ENCODE results near the gene BTBD7. TPM values are rescaled to one million over a fixed set of nuclear protein-coding genes. Genes with fewer than 3 reads are reported as not detected.

The BTBD7 gene
- total RNA-seq, 2 donors from 2014 or later, result 21.9 to 30.5 TPM

DNA sequence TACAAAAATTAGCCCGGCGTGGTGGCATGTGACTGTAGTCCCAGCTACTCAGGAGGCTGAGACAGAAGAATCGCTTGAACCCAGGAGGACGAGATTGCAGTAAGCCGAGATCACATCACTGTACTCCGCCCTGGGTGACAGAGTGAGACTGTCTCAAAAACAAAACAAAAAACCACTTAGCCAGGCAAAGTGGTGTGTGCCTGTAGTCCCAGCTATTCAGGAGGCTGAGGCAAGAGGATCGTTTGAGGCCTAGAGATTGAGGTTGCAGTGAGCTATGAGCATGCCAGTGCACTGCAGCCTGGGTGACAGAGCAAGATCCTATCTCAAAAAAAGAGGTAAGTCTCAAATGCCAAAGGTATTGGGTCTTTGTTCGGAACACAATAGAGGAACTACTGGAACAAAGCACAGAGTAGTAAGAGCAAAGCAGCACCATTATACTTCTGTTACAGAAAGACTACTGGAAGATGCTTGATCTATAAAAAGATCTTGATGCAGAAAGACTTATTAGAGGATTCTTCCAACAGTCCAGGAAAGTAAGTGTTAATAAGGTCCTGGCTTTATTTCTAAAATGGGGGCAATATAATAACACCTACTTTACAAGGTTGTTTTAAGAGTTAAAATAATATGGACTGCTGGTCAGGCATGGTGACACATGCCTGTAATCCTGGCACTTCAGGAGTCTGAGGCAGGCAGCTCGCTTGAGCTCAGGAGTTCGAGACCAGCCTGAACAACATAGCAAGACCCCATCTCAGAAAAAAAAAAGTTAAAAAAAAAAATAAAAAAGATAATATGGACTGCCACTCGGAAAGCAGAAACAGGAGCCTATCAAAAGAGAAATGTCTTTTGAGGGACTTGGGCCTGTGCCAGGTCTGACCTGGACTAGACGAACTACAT lies 29.9 kb downstream of the BTBD7 start:
- DNase-seq (ENCODE audit: low spot score), result no peak
- no peak for ATAC-seq (ENCODE audit: insufficient number of reproducible peaks, low FRiP score, low read depth)
- no peaks in the 10 kb centered on the region for H3K27me3 ChIP-seq (replicated peaks; ENCODE audit: insufficient read depth)
- H3K4me3 ChIP-seq, result no peak overlapping the region
- TF ChIP-seq, protein P1, sequence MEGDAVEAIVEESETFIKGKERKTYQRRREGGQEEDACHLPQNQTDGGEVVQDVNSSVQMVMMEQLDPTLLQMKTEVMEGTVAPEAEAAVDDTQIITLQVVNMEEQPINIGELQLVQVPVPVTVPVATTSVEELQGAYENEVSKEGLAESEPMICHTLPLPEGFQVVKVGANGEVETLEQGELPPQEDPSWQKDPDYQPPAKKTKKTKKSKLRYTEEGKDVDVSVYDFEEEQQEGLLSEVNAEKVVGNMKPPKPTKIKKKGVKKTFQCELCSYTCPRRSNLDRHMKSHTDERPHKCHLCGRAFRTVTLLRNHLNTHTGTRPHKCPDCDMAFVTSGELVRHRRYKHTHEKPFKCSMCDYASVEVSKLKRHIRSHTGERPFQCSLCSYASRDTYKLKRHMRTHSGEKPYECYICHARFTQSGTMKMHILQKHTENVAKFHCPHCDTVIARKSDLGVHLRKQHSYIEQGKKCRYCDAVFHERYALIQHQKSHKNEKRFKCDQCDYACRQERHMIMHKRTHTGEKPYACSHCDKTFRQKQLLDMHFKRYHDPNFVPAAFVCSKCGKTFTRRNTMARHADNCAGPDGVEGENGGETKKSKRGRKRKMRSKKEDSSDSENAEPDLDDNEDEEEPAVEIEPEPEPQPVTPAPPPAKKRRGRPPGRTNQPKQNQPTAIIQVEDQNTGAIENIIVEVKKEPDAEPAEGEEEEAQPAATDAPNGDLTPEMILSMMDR (IDR thresholded peaks at IDR 0.05), result no peak
- no peaks in the 10 kb centered on the region for H3K9me3 ChIP-seq
- no peaks in the 10 kb centered on the region for H3K36me3 ChIP-seq
- peak overlapping the region in 1 of 2 donors; percentile 5 for H3K27ac ChIP-seq
- peaks cover 7 to 21% of the 10 kb centered on the region in 2 donors for H3K4me1 ChIP-seq (ENCODE audit: control insufficient read depth in 1 of 2, low read depth in 2 of 2)

DNA sequence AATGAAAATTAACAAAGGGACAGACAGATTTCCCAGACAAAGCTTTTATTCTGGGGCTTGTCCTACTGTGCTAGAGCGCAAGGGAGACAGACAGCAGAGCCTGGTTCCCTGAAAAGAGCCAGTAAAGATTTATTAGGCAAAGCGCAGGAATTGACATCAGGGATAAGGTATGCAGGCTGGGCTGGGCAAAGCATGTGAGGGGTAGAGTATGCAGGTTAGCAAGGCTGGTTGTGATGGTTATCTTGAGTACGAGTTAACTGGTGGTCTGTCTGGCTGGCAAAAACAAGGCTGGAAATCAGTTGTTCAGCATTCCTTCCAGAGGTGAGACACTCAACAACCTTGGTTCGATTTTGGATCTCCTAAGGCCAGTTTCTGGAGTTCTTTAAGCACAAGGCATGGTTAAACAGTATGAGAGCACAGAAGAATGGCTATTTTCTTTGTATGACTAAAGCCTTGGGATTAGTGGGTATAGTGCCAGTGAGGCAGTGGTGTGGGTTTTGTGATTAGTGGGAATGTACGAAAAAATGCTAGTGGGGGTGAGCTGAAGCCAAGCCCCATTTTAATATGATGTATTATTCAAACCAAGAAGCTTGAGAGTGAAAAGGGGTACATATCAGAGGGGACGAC lies 30.9 kb downstream of the BTBD7 start:
- H3K27me3 ChIP-seq (replicated peaks; ENCODE audit: insufficient read depth), result no peaks in the 10 kb centered on the region
- H3K4me3 ChIP-seq, result no peak overlapping the region
- TF ChIP-seq, protein P1 (IDR thresholded peaks at IDR 0.05), result no peak
- peak overlapping the region in 1 of 2 donors; percentile 5 for H3K27ac ChIP-seq
- H3K9me3 ChIP-seq, result no peaks in the 10 kb centered on the region
- ATAC-seq (ENCODE audit: insufficient number of reproducible peaks, low FRiP score, low read depth) (no peak), DNase-seq (ENCODE audit: low spot score) (no peak)
- peaks cover 5 to 21% of the 10 kb centered on the region in 2 donors for H3K4me1 ChIP-seq (ENCODE audit: control insufficient read depth in 1 of 2, low read depth in 2 of 2)
- no peaks in the 10 kb centered on the region for H3K36me3 ChIP-seq

- Histone ChIP-seq H3K36me3 (no peaks in the 10 kb centered on the region), H3K27me3 (replicated peaks; ENCODE audit: insufficient read depth) (no peaks in the 10 kb centered on the region), H3K27ac (no peak overlapping the region), H3K4me1 (ENCODE audit: control insufficient read depth in 1 of 2, low read depth in 2 of 2) (peaks cover 5 to 16% of the 10 kb centered on the region in 2 donors), H3K4me3 (no peak overlapping the region), H3K9me3 (no peaks in the 10 kb centered on the region)
- TF ChIP-seq, protein P1 (IDR thresholded peaks at IDR 0.05), result no peak
- DNase-seq (ENCODE audit: low spot score) (no peak), ATAC-seq (ENCODE audit: insufficient number of reproducible peaks, low FRiP score, low read depth) (no peak)
Measured at GRCh38 chr14:93299866-93300265, 33.0 kb downstream of the BTBD7 start.

GRCh38 chr14:93299416-93299815 lies 33.4 kb downstream of the BTBD7 start:
- Histone ChIP-seq H3K27me3 (replicated peaks; ENCODE audit: insufficient read depth) (no peaks in the 10 kb centered on the region), H3K4me1 (ENCODE audit: control insufficient read depth in 1 of 2, low read depth in 2 of 2) (peaks cover 5 to 16% of the 10 kb centered on the region in 2 donors), H3K27ac (no peak overlapping the region), H3K36me3 (peaks cover 3% of the 10 kb centered on the region), H3K9me3 (no peaks in the 10 kb centered on the region), H3K4me3 (no peak overlapping the region)
- DNase-seq (ENCODE audit: low spot score) (no peak), ATAC-seq (ENCODE audit: insufficient number of reproducible peaks, low FRiP score, low read depth) (no peak)
- TF ChIP-seq, protein P1 (IDR thresholded peaks at IDR 0.05), result no peak

DNA sequence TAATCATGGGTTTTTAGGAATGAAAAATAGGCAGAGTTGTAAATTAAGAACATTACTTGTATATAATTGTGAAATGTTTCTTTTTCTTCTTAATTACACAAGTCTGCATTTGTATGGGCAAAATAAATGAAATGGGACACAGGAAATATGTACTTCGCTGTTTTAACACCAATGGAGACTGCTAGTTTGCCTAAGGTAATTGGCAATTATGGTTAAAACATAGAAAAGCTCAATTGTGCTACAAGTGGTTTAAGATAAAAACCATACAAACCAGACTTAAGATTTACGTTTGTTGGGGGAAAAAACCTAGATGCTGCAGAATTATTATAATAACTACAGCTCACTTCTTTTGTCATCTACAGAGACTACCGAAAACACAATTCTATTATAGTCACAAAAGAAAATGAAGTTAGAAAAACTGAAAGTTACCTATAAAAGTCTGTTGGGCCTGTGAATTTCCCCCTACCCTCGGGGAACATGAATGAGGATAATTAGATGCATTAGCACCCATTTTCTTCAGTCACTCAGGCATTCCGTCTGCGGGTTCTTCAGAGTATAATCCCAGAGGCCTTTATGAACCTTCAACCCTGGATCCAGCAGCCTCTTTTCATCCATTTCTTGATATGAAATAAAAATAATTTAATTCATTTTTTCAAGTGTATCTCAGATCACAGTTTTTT lies 37.2 kb downstream of the BTBD7 start:
- TF ChIP-seq, protein P1 (IDR thresholded peaks at IDR 0.05), result no peak
- no peak overlapping the region for H3K27ac ChIP-seq
- H3K27me3 ChIP-seq (replicated peaks; ENCODE audit: insufficient read depth), result no peaks in the 10 kb centered on the region
- ATAC-seq (ENCODE audit: insufficient number of reproducible peaks, low FRiP score, low read depth) (no peak), DNase-seq (ENCODE audit: low spot score) (no peak)
- H3K36me3 ChIP-seq, result peaks cover 11% of the 10 kb centered on the region
- H3K9me3 ChIP-seq, result no peaks in the 10 kb centered on the region
- peaks cover 5 to 10% of the 10 kb centered on the region in 2 donors for H3K4me1 ChIP-seq (ENCODE audit: control insufficient read depth in 1 of 2, low read depth in 2 of 2)
- no peak overlapping the region for H3K4me3 ChIP-seq

Data from thoracic aorta (tissue), 2 donors.